RWPE2 (cell line): Measurements from ENCODE around the gene MCM9.

ENCODE experiments used
- ATAC-seq: fragments of 200-7000 bp; cut with Tn5 transposase; 3 replicates; pipeline ENCODE4 v1.9.1; 2021; ENCODE audit warnings: low read depth
- DNase-seq: peaks from one replicate; pipeline ENCODE4 v3.0.0-alpha.2; 2020; ENCODE audit warnings: low spot score
- H3K27ac ChIP-seq: fragments of 450-650 bp; 2 replicates; pipeline ENCODE4 v1.5.1; 2017; ENCODE audit warnings: mild to moderate bottlenecking; ENCODE audit not compliant: poor library complexity, severe bottlenecking
- H3K27me3 ChIP-seq: fragments of 250-450 bp; sonication (Bioruptor Pico); 2 replicates; pipeline ENCODE4 v1.5.1; 2021; ENCODE audit warnings: mild to moderate bottlenecking, moderate library complexity; ENCODE audit not compliant: insufficient read depth, poor library complexity, severe bottlenecking
- H3K36me3 ChIP-seq: fragments of 250-450 bp; sonication (Bioruptor Pico); 2 replicates; pipeline ENCODE4 v1.5.1; 2020; ENCODE audit warnings: low read depth, mild to moderate bottlenecking, moderate library complexity
- H3K4me1 ChIP-seq: fragments of 250-450 bp; sonication (Bioruptor Pico); 2 replicates; pipeline ENCODE4 v1.5.1; 2021; ENCODE audit warnings: mild to moderate bottlenecking, moderate library complexity; ENCODE audit not compliant: insufficient read depth, poor library complexity, severe bottlenecking
- H3K4me3 ChIP-seq: fragments of 250-450 bp; sonication (Bioruptor Pico); 2 replicates; pipeline ENCODE4 v1.5.1; 2021; ENCODE audit warnings: mild to moderate bottlenecking, moderate library complexity; ENCODE audit not compliant: severe bottlenecking
- H3K9me3 ChIP-seq: fragments of 250-450 bp; sonication (Bioruptor Pico); 2 replicates; pipeline ENCODE4 v1.5.1; 2021; ENCODE audit warnings: mild to moderate bottlenecking, moderate library complexity; ENCODE audit not compliant: severe bottlenecking
- CTCF ChIP-seq: fragments of 450-650 bp; IDR thresholded peaks from one replicate; pipeline ENCODE4 v1.5.1; 2017; ENCODE audit warnings: mild to moderate bottlenecking, moderate library complexity; ENCODE audit not compliant: poor library complexity, severe bottlenecking

The MCM9 gene

DNA sequence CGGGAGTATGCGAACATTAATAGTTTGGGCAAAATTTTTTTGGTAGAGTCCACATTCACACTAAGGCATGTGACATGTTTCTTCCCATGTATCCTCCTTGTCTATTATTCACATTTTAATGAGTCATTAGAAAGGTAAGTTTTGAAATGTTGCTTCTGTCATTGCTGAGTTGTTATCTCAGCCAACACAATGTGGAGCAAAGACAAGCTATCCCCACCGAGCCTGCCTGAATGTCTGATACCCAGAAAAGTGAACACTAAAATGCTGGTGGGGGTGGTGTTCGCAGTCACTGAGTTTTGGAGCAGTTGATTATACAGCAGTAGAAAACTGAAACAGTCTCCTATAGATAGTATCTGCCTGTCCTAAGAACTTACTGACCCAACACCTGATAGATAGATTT is 109.3 kb downstream of the MCM9 start:
- peaks cover 18% of the 10 kb centered on the region for H3K36me3 ChIP-seq
- ATAC-seq (no peak), DNase-seq (no peak)
- TF ChIP-seq CTCF = no peak
- H3K4me1 ChIP-seq = no peaks in the 10 kb centered on the region
- H3K27me3 ChIP-seq = no peaks in the 10 kb centered on the region
- H3K9me3 ChIP-seq = no peaks in the 10 kb centered on the region
- no peak overlapping the region for H3K27ac ChIP-seq
- no peak overlapping the region for H3K4me3 ChIP-seq

GRCh38 chr6:118815495-118815894 is 119.5 kb downstream of the MCM9 start:
- Histone ChIP-seq H3K27ac (no peak overlapping the region), H3K4me3 (no peak overlapping the region), H3K36me3 (no peaks in the 10 kb centered on the region; the same call in 1 of the 2 replicates), H3K4me1 (peaks cover 5% of the 10 kb centered on the region), H3K27me3 (no peaks in the 10 kb centered on the region), H3K9me3 (no peaks in the 10 kb centered on the region)
- TF ChIP-seq CTCF = no peak
- DNase-seq (no peak), ATAC-seq (no peak)

DNA sequence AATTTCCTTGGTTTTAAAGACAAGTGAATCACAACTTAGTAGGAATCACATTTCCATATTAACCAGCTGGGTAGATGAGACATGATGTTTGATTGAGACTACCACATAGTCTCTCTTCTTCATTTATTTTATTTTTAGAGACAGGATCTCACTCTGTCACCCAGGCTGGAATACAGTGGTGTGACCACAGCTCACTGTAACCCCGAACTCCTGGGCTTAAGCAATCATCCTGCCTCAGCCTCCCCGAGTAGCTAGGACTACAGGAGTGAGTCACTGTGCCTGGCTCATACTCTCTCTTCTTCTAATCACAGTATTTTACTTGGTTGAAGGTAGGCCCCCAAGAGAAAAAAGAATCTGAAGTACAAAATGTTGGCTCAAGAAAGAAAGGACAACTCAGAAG is 121.2 kb downstream of the MCM9 start:
- no peak for TF ChIP-seq CTCF
- H3K27ac ChIP-seq = no peak overlapping the region
- DNase-seq (no peak), ATAC-seq (no peak)
- H3K27me3 ChIP-seq = no peaks in the 10 kb centered on the region
- H3K4me1 ChIP-seq = peaks cover 5% of the 10 kb centered on the region
- no peaks in the 10 kb centered on the region for H3K9me3 ChIP-seq
- no peaks in the 10 kb centered on the region; the same call in 1 of the 2 replicates for H3K36me3 ChIP-seq
- H3K4me3 ChIP-seq = no peak overlapping the region

GRCh38 chr6:118812970-118813369 is 122.0 kb downstream of the MCM9 start:
- DNase-seq = no peak
- TF ChIP-seq CTCF = no peak
- H3K36me3 ChIP-seq = no peaks in the 10 kb centered on the region; the same call in 1 of the 2 replicates
- H3K9me3 ChIP-seq = no peaks in the 10 kb centered on the region
- no peak overlapping the region for H3K4me3 ChIP-seq
- no peak for ATAC-seq
- H3K4me1 ChIP-seq = peaks cover 5% of the 10 kb centered on the region
- H3K27ac ChIP-seq = no peak overlapping the region
- H3K27me3 ChIP-seq = no peaks in the 10 kb centered on the region

- peaks cover 5% of the 10 kb centered on the region for H3K4me1 ChIP-seq
- H3K27ac ChIP-seq = no peak overlapping the region
- H3K36me3 ChIP-seq = no peaks in the 10 kb centered on the region; the same call in 1 of the 2 replicates
- ATAC-seq = no peak
- H3K27me3 ChIP-seq = no peaks in the 10 kb centered on the region
- no peak overlapping the region for H3K4me3 ChIP-seq
- no peaks in the 10 kb centered on the region for H3K9me3 ChIP-seq
- no peak for TF ChIP-seq CTCF
- DNase-seq = no peak
These were observed 124.4 kb downstream of the MCM9 start for GRCh38 chr6:118810420-118811027.
